Neural cell (in vitro differentiated cells): Measurements from ENCODE around the gene HEMK1. TPM values are rescaled to one million over a fixed set of nuclear protein-coding genes. Genes with fewer than 3 reads are reported as not detected.

Source experiments
- H2AFZ ChIP-seq: fragments of 200-600, 300-800 bp; sonication (generic), shearing (Covaris generic); 2 replicates; pipeline ENCODE4 v1.6.0; 2014; ENCODE audit warnings: low read depth, mild to moderate bottlenecking, antibody characterized with exemption, low read length, moderate library complexity
- H3F3A ChIP-seq: fragments of 200-600 bp; shearing (Covaris generic); 2 replicates; pipeline ENCODE4 v1.6.1; 2016; ENCODE audit warnings: mild to moderate bottlenecking, moderate library complexity, mixed read lengths, antibody characterized with exemption, low read length; ENCODE audit not compliant: insufficient read depth, poor library complexity, severe bottlenecking
- H3K27ac ChIP-seq: fragments of 200-600, 300-800 bp; sonication (generic), shearing (Covaris generic); 2 replicates; pipeline ENCODE4 v1.5.1; 2014; ENCODE audit warnings: mild to moderate bottlenecking, low read length, moderate library complexity
- H3K27me3 ChIP-seq: fragments of 300-800, 200-600 bp; sonication (generic), shearing (Covaris generic); 2 replicates; pipeline ENCODE4 v1.6.0; 2014; ENCODE audit warnings: mild to moderate bottlenecking, low read depth, low read length, moderate library complexity; ENCODE audit not compliant: insufficient read depth
- H3K36me3 ChIP-seq: fragments of 300-800, 200-600 bp; sonication (generic), shearing (Covaris generic); 2 replicates; pipeline ENCODE4 v1.5.1; 2014; ENCODE audit warnings: mild to moderate bottlenecking, antibody characterized with exemption, low read length, moderate library complexity; ENCODE audit not compliant: insufficient read depth
- H3K4me2 ChIP-seq: fragments of 300-800, 200-600 bp; sonication (generic), shearing (Covaris generic); 2 replicates; pipeline ENCODE4 v1.6.0; 2014; ENCODE audit warnings: mild to moderate bottlenecking, low read length
- H3K4me3 ChIP-seq: fragments of 300-800, 200-600 bp; sonication (generic), shearing (Covaris generic); 2 replicates; pipeline ENCODE4 v1.5.1; 2014; ENCODE audit warnings: mild to moderate bottlenecking, low read length, moderate library complexity
- H3K79me2 ChIP-seq: fragments of 200-600 bp; shearing (Covaris generic); replicated peaks from 2 replicates; pipeline ENCODE4 v1.6.0; 2014; ENCODE audit warnings: mild to moderate bottlenecking, low read length, moderate library complexity; ENCODE audit not compliant: insufficient read depth
- H3K9ac ChIP-seq: fragments of 300-800, 200-600 bp; sonication (generic), shearing (Covaris generic); 2 replicates; pipeline ENCODE4 v1.6.1; 2016; ENCODE audit warnings: mild to moderate bottlenecking, low read length, mixed read lengths
- H3K9me2 ChIP-seq: fragments of 200-600 bp; shearing (Covaris generic); 2 replicates; pipeline ENCODE4 v1.6.1; 2016; ENCODE audit warnings: mild to moderate bottlenecking, low read length, mixed read lengths; ENCODE audit not compliant: insufficient read depth
- H3K9me3 ChIP-seq: fragments of 200-600, 300-800 bp; sonication (generic), shearing (Covaris generic); 2 replicates; pipeline ENCODE4 v1.6.1; 2016; ENCODE audit warnings: mild to moderate bottlenecking, mixed run types, low read length, moderate library complexity, mixed read lengths
- H4K20me1 ChIP-seq: fragments of 200-600 bp; shearing (Covaris generic); 2 replicates; pipeline ENCODE4 v1.6.1; 2016; ENCODE audit warnings: mild to moderate bottlenecking, mixed run types; ENCODE audit not compliant: insufficient read depth
- EP300 ChIP-seq: fragments of 450-650 bp; conservative IDR thresholded peaks from 2 replicates; pipeline ENCODE4 v1.6.1; 2014; ENCODE audit warnings: antibody characterized with exemption, mild to moderate bottlenecking, moderate library complexity; ENCODE audit not compliant: poor library complexity, severe bottlenecking
- EZH2 ChIP-seq: fragments of 200-600, 300-800 bp; shearing (Covaris generic), sonication (generic); IDR thresholded peaks from 2 replicates; pipeline ENCODE4 v1.6.1; 2014; ENCODE audit warnings: antibody characterized with exemption, low read length, borderline replicate concordance, mild to moderate bottlenecking; ENCODE audit not compliant: insufficient read depth, poor library complexity, severe bottlenecking
- MXI1 ChIP-seq: fragments of 450-650 bp; conservative IDR thresholded peaks from 2 replicates; pipeline ENCODE4 v1.6.1; 2014; ENCODE audit warnings: antibody characterized with exemption, mild to moderate bottlenecking; ENCODE audit not compliant: poor library complexity, severe bottlenecking
- POLR2AphosphoS5 ChIP-seq: IDR thresholded peaks from 2 replicates; pipeline ENCODE4 v1.6.1; 2012
- RAD21 ChIP-seq: fragments of 450-650 bp; conservative IDR thresholded peaks from 2 replicates; pipeline ENCODE4 v1.6.1; 2014; ENCODE audit warnings: antibody characterized with exemption, mild to moderate bottlenecking, moderate library complexity
- SMC3 ChIP-seq: fragments of 450-650 bp; conservative IDR thresholded peaks from 2 replicates; pipeline ENCODE4 v1.6.1; 2014; ENCODE audit warnings: antibody characterized with exemption, mild to moderate bottlenecking, moderate library complexity; ENCODE audit not compliant: poor library complexity
- TAF1 ChIP-seq: IDR thresholded peaks from 2 replicates; pipeline ENCODE4 v1.6.1; 2012; ENCODE audit warnings: low read depth
- polyA plus RNA-seq: library from polyadenylated mRNA; depleted of rRNA; stranded (reverse); fragments of >200 nt; gene quantifications from 2 replicates; pipeline ENCODE4 v1.2.3, GENCODE V29; 2014
- TF ChIP-seq, protein P1 (sequence below): IDR thresholded peaks from 2 replicates; pipeline ENCODE4 v1.6.1; 2012; ENCODE audit warnings: borderline replicate concordance
- TF ChIP-seq, protein P2 (sequence below): fragments of 450-650 bp; IDR thresholded peaks from 2 replicates; pipeline ENCODE4 v1.5.1; 2014; ENCODE audit warnings: antibody characterized with exemption, mild to moderate bottlenecking, moderate library complexity; ENCODE audit not compliant: poor library complexity, severe bottlenecking

Gene HEMK1
- polyA plus RNA-seq, 1 donor from 2014 or later, result 24.4 TPM

DNA sequence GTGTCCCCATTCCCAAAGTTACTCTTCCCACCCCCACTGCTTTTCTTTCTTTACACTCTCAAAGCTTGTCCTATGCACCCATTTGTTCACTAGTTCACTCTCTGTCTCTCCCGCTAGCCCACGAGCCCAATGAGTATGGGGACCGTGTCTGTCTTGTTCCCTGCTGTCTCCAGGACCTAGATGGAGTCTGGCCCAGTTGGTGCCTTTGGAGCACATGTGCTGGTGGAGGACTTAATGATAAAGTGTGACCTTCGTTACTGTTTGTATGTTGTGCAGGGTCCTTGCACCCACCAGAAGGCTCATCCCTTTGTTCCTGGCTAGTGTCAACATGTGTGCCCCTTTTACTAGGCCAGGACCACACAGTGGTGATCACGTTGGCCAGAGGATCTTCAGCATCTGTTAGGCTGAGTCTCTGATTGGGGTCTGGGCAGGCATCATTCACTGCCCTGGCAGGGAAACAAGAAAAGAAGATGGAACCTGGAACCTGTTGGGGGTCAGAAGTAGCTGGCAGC is 34.8 kb downstream of the HEMK1 start:
- H3K79me2 ChIP-seq, result no peaks in the 10 kb centered on the region
- H3K4me3 ChIP-seq, result no peak overlapping the region
- no peak overlapping the region for H2AFZ ChIP-seq
- no peaks in the 10 kb centered on the region for H4K20me1 ChIP-seq
- no peaks in the 10 kb centered on the region for H3K9me3 ChIP-seq
- no peak overlapping the region for H3K27ac ChIP-seq
- H3F3A ChIP-seq, result no peaks in the 10 kb centered on the region
- no peaks in the 10 kb centered on the region for H3K27me3 ChIP-seq
- no peak for TF ChIP-seq EP300
- no peak for TF ChIP-seq RAD21
- TF ChIP-seq, protein P1, sequence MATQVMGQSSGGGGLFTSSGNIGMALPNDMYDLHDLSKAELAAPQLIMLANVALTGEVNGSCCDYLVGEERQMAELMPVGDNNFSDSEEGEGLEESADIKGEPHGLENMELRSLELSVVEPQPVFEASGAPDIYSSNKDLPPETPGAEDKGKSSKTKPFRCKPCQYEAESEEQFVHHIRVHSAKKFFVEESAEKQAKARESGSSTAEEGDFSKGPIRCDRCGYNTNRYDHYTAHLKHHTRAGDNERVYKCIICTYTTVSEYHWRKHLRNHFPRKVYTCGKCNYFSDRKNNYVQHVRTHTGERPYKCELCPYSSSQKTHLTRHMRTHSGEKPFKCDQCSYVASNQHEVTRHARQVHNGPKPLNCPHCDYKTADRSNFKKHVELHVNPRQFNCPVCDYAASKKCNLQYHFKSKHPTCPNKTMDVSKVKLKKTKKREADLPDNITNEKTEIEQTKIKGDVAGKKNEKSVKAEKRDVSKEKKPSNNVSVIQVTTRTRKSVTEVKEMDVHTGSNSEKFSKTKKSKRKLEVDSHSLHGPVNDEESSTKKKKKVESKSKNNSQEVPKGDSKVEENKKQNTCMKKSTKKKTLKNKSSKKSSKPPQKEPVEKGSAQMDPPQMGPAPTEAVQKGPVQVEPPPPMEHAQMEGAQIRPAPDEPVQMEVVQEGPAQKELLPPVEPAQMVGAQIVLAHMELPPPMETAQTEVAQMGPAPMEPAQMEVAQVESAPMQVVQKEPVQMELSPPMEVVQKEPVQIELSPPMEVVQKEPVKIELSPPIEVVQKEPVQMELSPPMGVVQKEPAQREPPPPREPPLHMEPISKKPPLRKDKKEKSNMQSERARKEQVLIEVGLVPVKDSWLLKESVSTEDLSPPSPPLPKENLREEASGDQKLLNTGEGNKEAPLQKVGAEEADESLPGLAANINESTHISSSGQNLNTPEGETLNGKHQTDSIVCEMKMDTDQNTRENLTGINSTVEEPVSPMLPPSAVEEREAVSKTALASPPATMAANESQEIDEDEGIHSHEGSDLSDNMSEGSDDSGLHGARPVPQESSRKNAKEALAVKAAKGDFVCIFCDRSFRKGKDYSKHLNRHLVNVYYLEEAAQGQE, result no peak
- TF ChIP-seq, protein P2, sequence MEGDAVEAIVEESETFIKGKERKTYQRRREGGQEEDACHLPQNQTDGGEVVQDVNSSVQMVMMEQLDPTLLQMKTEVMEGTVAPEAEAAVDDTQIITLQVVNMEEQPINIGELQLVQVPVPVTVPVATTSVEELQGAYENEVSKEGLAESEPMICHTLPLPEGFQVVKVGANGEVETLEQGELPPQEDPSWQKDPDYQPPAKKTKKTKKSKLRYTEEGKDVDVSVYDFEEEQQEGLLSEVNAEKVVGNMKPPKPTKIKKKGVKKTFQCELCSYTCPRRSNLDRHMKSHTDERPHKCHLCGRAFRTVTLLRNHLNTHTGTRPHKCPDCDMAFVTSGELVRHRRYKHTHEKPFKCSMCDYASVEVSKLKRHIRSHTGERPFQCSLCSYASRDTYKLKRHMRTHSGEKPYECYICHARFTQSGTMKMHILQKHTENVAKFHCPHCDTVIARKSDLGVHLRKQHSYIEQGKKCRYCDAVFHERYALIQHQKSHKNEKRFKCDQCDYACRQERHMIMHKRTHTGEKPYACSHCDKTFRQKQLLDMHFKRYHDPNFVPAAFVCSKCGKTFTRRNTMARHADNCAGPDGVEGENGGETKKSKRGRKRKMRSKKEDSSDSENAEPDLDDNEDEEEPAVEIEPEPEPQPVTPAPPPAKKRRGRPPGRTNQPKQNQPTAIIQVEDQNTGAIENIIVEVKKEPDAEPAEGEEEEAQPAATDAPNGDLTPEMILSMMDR, result no peak
- TF ChIP-seq MXI1, result no peak
- TF ChIP-seq TAF1, result no peak
- TF ChIP-seq SMC3, result no peak
- TF ChIP-seq POLR2AphosphoS5, result no peak
- no peak for TF ChIP-seq EZH2
- H3K36me3 ChIP-seq, result no peaks in the 10 kb centered on the region
- H3K9me2 ChIP-seq, result no peaks in the 10 kb centered on the region
- H3K4me2 ChIP-seq, result no peak overlapping the region
- no peak overlapping the region for H3K9ac ChIP-seq

DNA sequence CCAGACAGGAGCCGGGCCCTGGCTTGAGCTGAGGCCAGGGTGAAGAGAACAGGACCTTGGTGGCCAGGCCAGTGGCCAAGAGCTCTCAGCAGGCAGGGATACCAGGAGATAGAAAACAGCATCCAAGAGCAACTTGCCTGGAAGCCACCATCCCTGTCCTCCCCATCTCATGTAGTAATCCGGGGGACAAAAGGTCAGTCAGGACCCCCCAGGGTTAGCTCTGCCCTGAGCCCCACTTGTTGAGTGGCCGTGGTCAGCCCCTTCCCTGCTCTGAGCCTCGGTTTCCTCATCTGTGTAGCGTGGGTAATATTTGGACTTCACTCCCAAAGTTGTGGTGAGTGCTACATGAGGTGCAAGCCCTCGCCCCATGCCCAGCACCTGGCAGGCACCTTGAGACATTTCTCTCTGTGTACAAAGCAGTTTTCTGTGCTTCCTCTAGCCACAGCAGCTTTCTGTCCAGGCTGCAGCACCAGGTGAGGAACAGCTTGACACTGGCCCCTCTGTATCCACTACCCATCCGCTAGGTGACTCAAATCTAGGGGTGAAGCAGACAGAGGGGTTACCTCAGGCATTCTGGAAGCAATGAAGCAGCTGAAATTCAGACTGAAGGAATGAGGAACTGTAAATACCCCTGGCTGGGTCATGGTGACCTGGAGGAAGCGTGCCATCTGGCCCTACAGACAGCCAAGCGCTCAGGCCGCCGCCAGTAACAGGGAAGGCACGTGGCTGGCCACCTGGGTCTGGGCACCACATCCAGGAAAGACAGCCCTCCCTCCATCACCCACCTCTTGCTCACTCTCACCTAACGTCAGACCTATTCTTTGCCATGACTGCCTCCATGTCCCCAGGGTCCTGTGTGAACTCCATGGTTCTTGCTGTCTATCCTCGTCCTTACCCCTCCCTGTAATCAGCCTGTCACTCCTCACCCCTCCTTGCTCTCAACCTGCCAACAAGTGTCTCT is 35.6 kb downstream of the HEMK1 start:
- Histone ChIP-seq H3K4me3 (no peak overlapping the region), H2AFZ (no peak overlapping the region), H3K9me3 (no peaks in the 10 kb centered on the region), H3K27me3 (no peaks in the 10 kb centered on the region), H3F3A (no peaks in the 10 kb centered on the region), H3K4me2 (no peak overlapping the region), H3K9ac (no peak overlapping the region), H4K20me1 (no peaks in the 10 kb centered on the region), H3K27ac (no peak overlapping the region), H3K9me2 (no peaks in the 10 kb centered on the region), H3K36me3 (no peaks in the 10 kb centered on the region), H3K79me2 (no peaks in the 10 kb centered on the region)
- TF ChIP-seq, protein P2, result no peak
- TF ChIP-seq EZH2 (no peak), MXI1 (no peak), POLR2AphosphoS5 (no peak), EP300 (no peak), RAD21 (no peak)
